Measurements from ENCODE around the gene ZNF695.

ZNF695 gene

DNA sequence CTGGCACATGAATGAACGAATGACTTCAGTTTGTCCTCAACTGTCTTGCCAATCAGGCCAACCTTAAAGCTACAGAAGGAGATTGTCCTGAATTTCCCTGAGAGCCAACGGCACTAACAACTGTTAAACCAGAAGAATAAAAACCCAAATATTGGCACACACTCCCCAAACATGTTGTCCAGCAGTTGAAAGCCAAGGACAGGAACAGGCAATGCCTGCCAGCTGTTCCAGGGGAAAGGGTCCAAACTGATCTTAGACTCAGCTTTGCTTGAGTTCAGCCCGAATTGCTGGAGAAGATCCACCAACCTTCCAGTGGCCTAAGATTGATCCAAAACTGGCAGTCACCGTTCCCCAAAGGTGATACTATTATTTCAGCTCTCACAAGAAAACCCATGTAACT, 53.7 kb downstream of the ZNF695 start:
- DNase-seq, result no peak

DNA sequence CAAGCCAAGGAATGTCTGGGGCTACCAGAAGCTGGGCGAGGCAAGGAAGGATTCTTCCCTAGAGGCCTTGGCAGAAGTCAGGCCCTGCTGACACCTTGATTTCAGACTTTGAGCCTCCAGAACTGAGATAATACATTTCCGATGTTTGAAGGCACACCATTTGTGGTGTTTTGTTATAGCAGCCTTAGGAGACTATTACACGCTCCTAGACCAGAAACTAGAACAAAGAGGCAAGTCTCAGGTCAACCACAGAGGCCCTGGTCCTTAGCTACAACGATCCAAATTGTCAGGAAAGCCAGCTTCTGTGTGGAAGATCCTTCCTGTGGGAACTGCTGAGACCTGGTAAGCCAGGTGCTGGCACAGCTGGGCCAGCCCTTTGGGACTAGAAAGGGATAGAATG, 56.4 kb downstream of the ZNF695 start:
- DNase-seq, result no peak

DNA sequence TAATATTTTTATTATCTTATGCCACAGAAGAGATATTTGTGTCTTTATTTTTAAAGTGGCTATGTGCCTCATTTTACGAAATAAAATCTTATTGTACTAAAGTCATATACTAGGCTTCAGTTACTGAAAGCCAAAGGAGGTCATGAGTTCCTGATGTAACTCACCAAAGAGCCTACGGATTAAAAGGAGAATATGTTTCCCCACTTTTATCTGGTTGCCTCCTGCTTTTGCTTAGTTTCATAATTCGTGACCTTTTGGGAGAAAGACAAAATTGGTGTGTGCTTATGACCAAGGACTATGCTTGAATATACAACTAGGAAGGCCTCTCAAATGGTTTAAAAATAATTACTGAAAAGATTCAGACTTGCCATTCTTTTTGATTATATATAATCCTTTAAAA, 57.9 kb downstream of the ZNF695 start:
- DNase-seq, result no peak

DNA sequence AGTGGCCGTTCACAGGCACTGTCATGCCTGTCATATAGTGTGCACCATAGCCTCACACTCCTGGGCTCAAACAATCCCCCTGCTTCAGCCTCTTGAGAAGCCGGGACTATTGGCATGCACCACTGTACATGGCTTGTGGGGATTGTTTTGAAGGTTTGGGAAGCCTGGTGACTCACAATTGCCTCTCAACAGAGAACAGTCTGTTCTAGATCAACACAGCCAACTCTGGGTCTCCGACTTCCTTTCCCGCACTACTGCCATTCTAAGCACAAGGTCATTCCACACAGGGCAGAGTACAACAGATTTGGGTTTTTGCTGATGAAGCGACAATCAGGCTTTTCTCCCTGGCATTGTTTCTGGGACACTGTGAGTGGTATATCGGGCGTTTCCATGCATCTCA, 60.6 kb downstream of the ZNF695 start:
- no peak for DNase-seq

DNA sequence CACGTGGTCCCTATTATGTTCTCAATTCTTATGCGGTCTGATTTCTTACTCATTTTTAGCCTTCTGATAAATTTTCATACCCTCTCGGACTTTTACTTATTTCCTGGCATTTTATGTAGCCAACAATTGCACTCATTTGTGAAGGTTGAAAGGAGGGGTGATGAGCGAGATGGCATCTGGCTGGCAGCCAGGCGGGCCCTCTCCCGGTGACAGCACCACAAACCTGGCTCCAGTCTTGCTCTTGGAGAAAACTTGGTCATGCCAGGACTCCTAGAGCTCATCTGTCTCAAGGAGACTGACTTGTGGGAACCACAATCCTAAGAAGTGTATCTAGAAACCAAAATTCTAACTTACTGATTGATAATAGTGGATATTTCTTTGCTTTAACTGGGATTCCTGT, 61.5 kb downstream of the ZNF695 start:
- DNase-seq, result no peak

All from hematopoietic multipotent progenitor cell treated with erythropoietin and hydrocortisone succinate and interleukin-3 and kit ligand, for 4 days (in vitro differentiated cells).